Stimulated activated CD4-positive, alpha-beta T cell treated with anti-CD3 and anti-CD28 coated beads, Interleukin-1b, Interleukin-23, amount 100 ng/mL, for 48 hours (primary cell): ENCODE measurements around the gene LRMDA.
"Not testable (repeated sequence)": the region's sequence is repeated elsewhere in the genome, so short reads cannot be mapped to it uniquely, and the experiment has no call there.

ENCODE experiments used
- DNase-seq: peaks from one replicate; pipeline ENCODE4 v3.0.0-alpha.2; 2020

Gene LRMDA

DNA sequence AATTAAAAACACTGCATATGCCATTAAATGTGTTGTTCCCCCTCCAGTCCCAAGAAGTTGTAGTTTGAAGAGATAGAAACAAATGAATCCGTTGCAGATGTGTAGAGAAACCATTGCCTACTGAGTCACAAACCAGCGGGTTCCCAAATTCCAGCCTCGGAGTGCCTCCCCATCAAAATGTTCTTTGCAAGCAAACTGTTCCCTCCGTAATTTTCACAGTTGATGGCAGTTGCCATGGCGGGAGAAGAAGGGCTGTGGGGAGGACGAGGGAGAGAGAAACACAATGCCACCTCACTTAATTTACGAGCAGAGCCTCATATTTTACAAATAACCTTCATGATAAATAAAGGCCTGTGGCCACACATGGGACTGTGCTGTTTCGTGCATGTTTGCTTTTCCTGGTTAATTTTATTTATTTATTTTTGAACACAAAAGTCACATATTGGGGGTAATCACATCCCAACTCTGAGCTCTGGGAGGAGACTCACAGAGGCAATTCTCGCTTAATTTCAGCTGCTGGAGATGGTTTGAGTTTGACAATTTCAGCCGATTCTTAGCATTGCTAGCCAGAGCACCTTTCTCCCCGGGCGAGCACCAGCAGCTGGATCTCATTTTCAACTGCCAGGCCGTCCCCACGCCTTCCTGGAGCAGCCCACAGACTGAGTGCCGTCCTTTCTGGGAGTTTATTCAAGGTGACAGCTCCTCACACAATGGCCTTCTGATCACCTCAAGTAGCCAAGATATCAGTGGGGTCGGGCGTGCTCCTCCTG lies 1122.0 kb downstream of the LRMDA start:
- no peak for DNase-seq

DNA sequence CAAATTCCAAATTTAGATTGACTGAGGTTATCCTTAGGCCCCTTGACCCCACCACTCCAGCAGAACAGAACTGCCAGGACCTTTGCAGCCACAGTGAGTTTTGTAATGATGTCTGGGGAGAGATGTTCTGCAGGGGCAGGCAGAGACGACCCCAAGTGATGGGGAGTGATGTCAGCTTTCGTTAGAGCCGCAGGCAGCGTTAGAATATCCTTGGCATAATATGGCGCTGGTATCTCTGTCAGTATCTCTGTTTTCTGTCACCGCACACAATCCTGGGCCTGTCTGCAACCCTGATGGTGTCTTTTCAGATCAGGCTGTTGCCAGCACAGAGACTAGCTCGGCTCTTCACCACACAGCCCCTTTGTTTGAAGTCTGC lies 1122.6 kb downstream of the LRMDA start:
- DNase-seq, result no peak

DNA sequence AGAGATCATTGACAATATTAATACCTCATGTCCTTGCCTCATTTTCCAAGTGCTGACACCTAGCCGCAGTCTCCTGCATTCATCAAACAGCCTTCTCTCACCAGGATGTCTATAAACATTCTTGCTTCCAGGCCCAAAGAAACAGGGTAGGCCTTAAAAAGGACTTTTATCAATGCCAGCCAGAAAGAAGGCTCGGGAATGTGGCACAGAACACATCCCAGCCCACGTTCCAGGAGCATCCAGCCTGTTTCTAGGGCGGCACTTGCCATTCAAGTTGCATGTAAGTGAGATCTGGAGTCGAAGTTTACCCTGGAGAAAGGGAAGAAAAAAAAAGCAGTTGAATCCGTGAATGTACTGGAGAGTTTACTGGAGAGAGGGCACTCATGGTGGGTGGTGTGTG lies 1123.1 kb downstream of the LRMDA start:
- DNase-seq, result no peak

DNA sequence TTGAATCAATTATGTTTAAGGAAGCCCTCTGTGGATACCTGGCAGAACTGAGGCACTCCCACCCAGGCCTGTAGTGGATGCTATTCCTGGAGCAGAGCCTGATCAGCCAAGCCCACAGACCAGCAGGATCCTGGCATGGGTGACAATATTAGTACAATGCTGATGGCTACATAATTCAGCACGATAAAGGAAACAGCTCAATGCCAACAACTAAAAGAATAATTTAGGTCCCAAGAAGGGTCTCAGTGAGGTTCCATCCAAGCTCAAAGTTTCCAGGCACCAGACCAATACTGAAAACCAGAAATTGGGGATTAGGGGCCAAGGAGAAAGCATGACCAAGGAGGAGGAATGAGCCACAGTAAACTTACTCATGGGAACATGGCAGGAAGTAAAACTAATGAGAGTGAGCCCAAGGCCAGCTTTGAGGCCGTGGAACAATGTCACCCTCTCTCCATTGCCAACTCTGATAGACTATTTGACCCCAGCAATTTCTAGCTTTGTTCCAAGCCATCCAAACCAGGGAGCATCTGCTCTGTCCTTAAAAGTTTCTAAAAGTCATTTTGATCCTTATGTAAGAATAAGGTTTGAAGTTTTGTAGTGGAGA lies 1123.7 kb downstream of the LRMDA start:
- no peak for DNase-seq

DNA sequence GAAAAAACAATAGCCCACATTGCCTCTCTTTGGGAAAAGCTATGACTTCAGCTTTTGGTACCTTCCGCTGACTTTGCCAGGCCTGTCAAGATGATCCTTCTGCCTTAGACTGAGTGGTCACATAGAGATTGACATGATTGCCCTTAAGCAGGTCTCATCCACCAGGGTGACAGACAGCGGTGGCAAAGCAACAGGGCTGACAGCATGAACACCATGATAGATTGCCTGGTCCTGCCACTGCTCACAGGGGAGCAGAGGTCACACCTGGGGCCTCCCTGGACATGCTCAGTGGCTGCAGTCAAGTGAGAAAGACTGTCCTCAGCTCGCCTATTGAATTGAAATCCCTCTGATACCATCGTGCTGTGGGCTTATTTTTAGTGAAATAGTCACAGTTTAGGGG lies 1125.9 kb downstream of the LRMDA start:
- DNase-seq, result no peak

DNA sequence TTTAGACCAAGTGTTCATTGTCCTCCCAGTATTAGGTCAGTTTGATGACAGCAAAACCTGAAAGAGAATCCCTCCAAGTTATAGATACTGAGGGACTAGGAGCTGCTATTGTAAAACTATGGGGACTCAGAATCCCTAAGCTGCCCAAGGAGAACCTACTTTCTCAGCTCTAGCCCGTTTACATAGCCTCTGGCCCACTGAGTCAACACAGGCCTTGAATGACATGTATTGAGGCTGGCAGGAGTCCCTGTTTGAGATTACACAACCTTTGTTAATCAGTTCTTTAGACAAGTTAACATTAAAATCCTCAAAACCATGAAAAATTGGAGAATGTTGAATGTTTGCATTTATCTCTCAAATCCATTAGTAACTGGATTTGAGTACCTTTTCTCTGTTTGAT lies 1127.2 kb downstream of the LRMDA start:
- DNase-seq, result no peak

DNA sequence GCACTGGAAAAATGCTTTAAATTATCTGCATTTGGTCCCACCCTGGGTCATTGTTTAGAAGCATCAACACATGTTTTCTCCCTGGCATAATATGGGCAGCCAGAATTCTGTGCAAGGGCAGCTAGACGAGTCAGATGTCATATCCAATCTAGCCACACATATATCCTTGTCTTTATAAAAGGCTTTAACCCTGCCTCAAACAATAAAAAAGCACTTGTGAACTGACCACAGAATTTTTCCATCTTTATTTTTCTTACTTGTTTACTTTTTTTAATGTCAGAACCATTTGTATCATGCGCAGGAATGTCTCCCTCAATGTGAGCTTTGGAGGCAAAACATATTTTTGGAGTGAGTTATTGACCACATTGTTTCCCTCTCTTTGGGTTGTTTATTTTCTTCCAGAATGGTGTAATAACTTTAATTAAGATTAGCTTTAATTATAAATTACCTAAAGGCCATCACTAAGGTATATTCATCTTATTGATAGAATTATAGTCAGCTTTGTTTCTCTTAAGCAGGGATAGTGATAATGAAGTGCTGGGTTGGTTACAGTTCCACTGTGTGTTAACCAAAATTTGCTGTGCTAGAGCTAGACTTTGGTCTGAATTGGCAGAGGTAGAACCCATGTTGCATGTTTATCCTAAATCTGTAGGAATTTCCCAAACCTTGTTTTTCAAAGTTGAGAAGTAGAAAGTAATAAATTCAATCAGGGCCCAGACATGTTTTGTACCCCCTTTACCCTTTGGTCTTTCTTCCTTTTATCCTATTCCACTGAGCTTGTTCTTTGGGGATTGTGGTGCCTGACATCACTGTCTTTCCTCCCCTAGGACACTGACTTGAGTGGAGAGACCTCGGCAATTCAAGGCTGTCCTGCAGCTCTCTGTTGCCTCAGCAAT lies 1127.8 kb downstream of the LRMDA start:
- no peak for DNase-seq

DNA sequence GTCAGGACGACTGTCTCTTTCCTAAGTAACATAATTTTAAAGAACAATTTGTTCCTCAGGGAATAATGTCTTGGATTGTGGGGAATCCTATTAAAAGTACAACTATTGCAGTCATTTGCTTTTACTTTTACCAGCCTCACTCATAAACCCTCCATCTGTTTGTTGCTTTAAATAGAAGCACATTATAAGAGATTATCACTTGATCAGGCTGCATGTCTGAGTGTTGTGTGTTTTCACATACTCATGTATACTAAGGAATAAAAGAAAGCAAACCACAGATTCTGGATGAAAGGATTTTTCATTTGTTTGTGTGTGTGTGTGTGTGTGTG lies 1128.4 kb downstream of the LRMDA start:
- no peak for DNase-seq

DNA sequence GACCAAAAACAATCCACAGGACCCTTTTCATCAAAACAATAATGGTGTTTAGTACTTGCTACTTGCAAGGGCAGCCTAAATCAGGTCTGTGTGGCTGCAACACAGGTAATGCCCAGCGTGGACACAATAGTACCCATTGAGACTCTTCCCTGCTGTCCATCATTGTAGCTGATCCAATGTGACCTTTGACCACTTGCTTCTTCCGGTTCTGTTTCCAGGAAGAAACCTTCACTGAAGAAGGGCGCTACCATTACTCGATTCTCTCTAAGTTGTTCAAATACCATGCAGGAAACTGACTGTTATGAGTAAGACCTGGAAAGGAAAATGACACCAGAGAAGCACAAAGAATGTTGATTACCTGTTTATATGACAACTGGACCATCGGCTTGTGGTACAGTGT lies 1128.9 kb downstream of the LRMDA start:
- DNase-seq, result no peak

DNA sequence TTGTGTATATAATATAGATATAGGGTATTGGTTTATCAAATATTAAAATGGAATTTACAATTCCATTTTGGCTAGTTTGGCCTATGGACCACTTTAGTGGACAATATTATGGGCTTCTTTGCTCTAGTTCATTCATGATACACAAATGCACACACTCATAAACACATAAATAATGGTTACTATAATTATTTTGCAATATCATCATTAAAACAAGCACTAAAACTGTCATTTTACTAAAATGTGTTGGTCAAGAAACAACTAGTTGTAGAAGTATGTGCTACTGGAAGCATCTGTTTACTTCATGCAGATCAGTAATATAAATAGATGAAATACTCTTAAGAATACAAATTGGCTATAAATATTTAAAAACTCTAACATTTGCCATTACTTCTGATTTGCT lies 1131.9 kb downstream of the LRMDA start:
- DNase-seq, result no peak

DNA sequence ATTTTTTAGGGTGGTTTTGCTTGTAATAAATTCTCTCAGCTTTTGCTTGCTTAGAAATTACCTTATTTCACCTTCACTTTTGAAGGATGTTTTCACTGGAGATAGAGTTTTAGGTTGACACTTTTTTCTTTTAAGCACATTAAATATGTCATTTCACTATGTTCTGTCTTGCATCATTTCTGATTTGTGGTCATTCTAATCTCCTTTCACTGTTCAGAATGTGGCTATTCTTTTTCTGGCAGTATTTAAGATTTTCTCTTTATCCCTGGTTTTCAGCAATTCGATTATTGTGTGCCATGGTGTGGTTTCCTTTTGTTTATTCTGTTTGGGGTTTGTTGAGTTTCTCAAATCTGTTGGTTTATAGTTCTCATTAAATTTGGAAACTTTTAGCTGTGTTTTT lies 1140.6 kb downstream of the LRMDA start:
- no peak for DNase-seq

DNA sequence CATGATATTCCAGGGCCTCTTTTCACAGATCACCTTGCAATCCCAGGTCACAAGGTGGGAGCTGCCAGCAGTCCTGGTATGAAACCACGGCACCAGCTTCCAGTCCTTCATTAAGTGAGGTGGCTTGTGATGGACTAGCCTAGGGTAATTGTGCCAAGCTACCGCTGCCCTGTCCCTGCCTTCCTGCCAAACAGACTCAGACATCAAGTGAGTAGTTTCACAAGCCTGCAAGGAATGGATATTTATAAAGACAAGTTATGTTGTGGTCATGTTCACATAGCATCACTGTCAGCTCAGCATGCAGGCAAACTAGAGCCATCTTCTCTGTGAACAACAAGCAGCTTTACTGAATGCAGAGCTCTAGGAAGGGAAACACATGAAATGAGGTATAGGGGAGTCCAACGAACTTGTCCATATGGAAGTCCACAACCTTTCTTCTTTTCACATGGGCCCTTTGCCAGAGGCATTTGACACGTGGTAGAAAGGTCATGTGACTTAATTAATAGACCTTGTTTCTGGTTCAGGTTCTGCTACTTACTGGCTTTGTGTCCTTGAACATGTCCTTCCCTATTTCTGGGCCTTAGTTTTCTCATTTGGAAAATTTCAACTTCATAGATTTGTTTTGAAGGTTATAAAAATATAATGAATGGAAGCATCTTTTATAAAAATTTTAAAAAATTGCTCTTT lies 1145.0 kb downstream of the LRMDA start:
- DNase-seq, result no peak

DNA sequence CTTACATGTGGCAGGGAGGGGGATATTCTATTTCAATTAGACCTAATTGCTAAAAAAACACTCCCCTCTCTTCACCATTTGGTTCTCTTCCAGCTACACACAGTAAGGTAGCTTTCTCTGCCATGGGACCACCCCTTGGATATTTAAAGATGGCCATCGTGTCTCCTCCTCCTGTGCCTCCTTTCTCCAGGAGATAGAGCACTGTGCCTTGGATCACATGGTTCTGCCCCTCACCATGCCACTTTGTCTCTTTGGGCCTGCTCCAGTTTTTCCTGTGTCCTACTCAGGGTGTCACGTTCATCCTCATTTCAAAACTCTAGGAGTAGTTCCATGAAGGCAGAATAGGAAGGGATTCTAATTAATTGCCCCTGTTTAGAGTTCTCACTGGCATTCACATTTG lies 1146.0 kb downstream of the LRMDA start:
- DNase-seq, result no peak

DNA sequence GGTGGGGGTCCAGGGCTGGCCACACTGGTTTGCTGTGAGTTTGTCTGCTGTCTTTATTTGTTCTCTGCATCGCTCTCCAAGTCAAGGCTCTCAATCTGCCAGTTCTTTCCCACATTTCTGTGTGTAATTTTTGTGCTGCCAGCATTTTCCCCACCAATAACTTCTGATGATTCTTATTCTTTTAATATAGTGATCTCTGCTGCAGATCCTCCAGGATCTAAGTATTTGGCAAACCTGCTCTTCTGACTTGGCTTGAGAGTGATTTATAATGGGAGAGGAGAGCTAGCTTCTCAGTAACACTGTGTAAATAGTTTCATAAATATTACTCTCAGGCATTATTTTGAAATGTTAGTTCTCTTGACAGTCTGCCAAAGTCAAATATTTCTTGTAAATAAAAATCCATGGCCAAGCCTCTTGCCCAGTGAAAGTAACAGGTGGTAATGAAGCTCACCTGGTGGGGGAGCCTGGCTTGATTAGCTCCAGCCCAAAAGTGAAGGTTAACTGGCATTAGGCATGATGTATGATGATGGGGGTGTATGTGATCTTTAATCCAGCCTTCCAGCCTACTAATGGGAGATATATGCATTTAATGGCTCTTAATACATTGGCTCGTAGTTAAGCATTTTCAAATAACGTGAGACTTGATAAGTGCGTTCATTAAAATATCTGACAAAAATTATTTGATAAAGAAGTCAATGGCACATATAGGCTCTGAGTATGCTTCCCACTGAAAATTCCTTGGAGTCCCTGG lies 1150.3 kb downstream of the LRMDA start:
- no peak for DNase-seq

DNA sequence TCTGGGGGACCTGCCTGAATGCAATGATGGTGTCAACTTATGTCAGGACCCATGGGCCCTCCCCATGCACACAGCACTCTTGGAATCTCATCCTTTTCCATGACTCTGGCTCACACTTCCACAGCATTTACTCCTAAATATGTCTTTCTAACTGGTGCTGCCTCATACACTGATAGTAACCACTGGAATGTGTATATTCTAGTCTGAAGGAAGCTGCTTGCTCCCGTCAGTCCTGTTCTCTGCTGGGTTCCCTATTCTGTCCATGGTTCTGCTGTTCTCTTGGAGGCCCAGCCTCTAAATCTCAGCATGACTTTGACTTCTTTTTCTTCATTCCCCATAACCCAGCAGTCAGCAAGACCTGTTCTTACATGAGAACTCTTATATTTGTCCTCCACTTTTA lies 1151.1 kb downstream of the LRMDA start:
- no peak for DNase-seq

DNA sequence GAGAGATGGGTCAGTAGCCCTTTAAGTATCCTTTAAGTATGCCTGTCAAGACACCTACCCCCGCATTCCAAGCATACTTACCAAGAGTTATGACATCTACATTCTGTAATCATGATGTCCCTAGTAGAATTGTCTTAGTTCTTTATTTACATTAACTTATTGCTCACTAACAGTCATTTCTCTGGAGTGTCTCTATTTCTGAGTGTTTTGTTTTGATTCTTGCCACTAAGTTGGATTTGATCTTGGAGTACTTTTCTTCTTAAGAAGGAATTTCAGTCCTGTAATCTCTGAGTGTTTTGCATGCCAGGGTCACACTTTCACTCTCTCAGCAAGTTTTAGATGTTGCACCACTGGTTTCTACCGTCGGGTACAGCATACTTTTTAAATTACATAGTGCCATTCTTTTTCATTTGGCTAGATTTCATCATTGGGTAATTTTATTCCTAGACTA lies 1152.3 kb downstream of the LRMDA start:
- no peak for DNase-seq

DNA sequence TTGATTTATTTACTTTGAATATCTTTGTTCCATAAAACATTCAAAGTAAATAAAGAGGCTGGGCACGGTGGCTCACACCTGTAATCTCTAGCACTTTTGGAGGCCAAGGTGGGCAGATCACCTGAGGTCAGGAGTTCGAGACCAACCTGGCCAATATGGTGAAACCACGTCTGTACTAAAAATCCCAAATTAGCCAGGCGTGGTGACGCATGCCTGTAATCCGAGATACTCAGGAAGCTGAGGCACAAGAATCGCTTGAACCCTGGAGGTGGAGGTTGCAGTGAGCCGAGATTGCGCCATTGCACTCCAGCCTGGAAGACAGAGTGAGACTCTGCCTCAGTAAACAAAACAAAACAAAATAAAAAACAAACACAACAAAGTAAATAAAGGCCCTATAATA lies 1153.0 kb downstream of the LRMDA start:
- DNase-seq, result not testable (repeated sequence)
